CD4-positive, alpha-beta T cell (primary cell): ENCODE results near the gene COL17A1. TPM values are rescaled to one million over a fixed set of nuclear protein-coding genes. Genes with fewer than 3 reads are reported as not detected.

ENCODE experiments used
- ATAC-seq: fragments of 200-7000 bp; cut with Tn5 transposase; one replicate; pipeline ENCODE4 v1.10.0; 2022; ENCODE audit warnings: mild to moderate bottlenecking; ENCODE audit not compliant: poor library complexity
- CTCF ChIA-PET: fragments of 350-600 bp; sonication (Branson Sonifier 250); formaldehyde crosslinking; loops from one replicate; lab custom pipeline; 2021; ENCODE audit warnings: antibody characterized with exemption, inconsistent platforms; lab: Charles Lee
- POLR2A ChIA-PET: fragments of 350-600 bp; sonication (Branson Sonifier 250); formaldehyde crosslinking; loops from one replicate; lab custom pipeline; 2021; ENCODE audit warnings: antibody characterized with exemption, inconsistent platforms; lab: Charles Lee
- DNase-seq, 14 experiments: peaks; one replicate each; pipeline ENCODE4 v3.0.0-alpha.2; 2013 to 2020; ENCODE audit warnings: mixed read lengths in 2 of 14
- H3K27ac ChIP-seq, 2 donors: one replicate each; pipeline versions ENCODE4 v1.5.1 to v1.7.0; 2013; ENCODE audit warnings: low read length in 2 of 2, low read depth in 1 of 2, mild to moderate bottlenecking in 1 of 2
- H3K27me3 ChIP-seq, 2 experiments: 1 replicate in 1 of 2; 2 replicates in 1 of 2; pipeline versions ENCODE4 v1.6.1 to v1.7.0; 2013; ENCODE audit warnings: low read length in 2 of 2, control low read depth in 1 of 2, mild to moderate bottlenecking in 1 of 2, moderate library complexity in 1 of 2; ENCODE audit not compliant: insufficient read depth in 2 of 2, control insufficient read depth in 1 of 2
- H3K36me3 ChIP-seq: one replicate; pipeline ENCODE4 v1.6.1; 2013; ENCODE audit warnings: low read length, control low read depth; ENCODE audit not compliant: insufficient read depth
- H3K4me1 ChIP-seq: one replicate; pipeline ENCODE4 v1.6.1; 2013; ENCODE audit warnings: low read length, control low read depth; ENCODE audit not compliant: insufficient read depth
- H3K4me3 ChIP-seq: one replicate; pipeline ENCODE4 v1.5.1; 2013; ENCODE audit warnings: mild to moderate bottlenecking, low read length, moderate library complexity
- H3K9me3 ChIP-seq, 2 experiments: 1 replicate in 1 of 2; 2 replicates in 1 of 2; pipeline versions ENCODE4 v1.6.1 to v1.7.0; 2013; ENCODE audit warnings: low read length in 2 of 2, mild to moderate bottlenecking in 2 of 2, control low read depth in 1 of 2, moderate library complexity in 1 of 2; ENCODE audit not compliant: control insufficient read depth in 1 of 2, insufficient read depth in 1 of 2
- H3K27ac Mint-ChIP-seq: one replicate; pipeline ENCODE4 v1.8.0; 2020; ENCODE audit warnings: mixed read lengths
- H3K27me3 Mint-ChIP-seq: one replicate; pipeline ENCODE4 v1.8.0; 2021; ENCODE audit warnings: mixed read lengths
- H3K36me3 Mint-ChIP-seq: one replicate; pipeline ENCODE4 v1.8.0; 2021; ENCODE audit warnings: low read depth, mixed read lengths
- H3K4me1 Mint-ChIP-seq: one replicate; pipeline ENCODE4 v1.8.0; 2021; ENCODE audit warnings: low read depth, mixed read lengths
- H3K4me3 Mint-ChIP-seq: one replicate; pipeline ENCODE4 v1.8.0; 2020; ENCODE audit warnings: mild to moderate bottlenecking, mixed read lengths
- H3K9me3 Mint-ChIP-seq: one replicate; pipeline ENCODE4 v1.8.0; 2020; ENCODE audit warnings: mixed read lengths
- intact Hi-C, 2 experiments: fragments of 100-400 bp; cut with DNase I in 1 of 2; cut with micrococcal nuclease in 1 of 2; formaldehyde crosslinking; loops; one replicate each; pipeline versions ENCODE4 v1.15.1 to v1.9.0; 2023 to 2025; cut with DNase I, micrococcal nuclease
- total RNA-seq, 174 experiments: library from RNA in 2 of 174; stranded (reverse) in 2 of 174; gene quantifications; one replicate each; pipeline ENCODE4 v1.2.3 and lab custom pipeline; 2021 to 2026
- TF ChIP-seq, protein P1 (sequence below): fragments of 200-600 bp; IDR thresholded peaks from one replicate; pipeline ENCODE4 v1.8.0; 2022; ENCODE audit warnings: antibody characterized with exemption, mild to moderate bottlenecking

COL17A1 gene
- total RNA-seq, 2 experiments from 2014 or later = not detected

DNA sequence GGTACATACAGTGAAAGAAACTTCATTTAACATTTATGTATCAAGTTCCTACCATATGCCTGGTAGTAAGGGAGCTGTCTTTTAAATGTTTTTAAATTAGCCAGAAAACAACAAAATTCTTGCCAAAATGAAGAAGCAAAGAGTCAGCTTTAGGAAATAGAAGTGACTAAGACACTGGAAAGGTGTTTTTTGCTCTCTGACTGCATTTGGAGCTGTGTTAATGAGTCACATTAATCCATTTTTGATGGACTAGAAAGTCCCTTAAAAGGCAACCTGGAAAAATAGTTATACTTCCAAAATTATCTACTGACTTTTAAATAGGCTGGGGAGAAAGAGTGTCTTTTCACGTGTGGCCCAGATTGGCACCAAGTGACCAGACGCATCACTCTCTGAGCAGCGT is 3.9 kb upstream of the COL17A1 start:
- no peaks in the 10 kb centered on the region for H3K9me3 Mint-ChIP-seq
- Histone ChIP-seq H3K27me3 (no peaks in the 10 kb centered on the region), H3K36me3 (no peaks in the 10 kb centered on the region), H3K4me3 (no peak overlapping the region), H3K4me1 (no peaks in the 10 kb centered on the region), H3K9me3 (no peaks in the 10 kb centered on the region), H3K27ac (no peak overlapping the region)
- DNase-seq (no peak), ATAC-seq (no peak)
- H3K27ac Mint-ChIP-seq = no peak overlapping the region
- no peaks in the 10 kb centered on the region for H3K4me1 Mint-ChIP-seq
- ChIA-PET POLR2A (no interaction called here), CTCF (interaction anchor here (1.2 kb wide), 1 partner anchor 17 kb away, joined by 3 read pairs; no protein-coding TSS in a partner anchor)
- intact Hi-C loops = no loop called here
- no peaks in the 10 kb centered on the region for H3K36me3 Mint-ChIP-seq
- H3K27me3 Mint-ChIP-seq = no peaks in the 10 kb centered on the region
- TF ChIP-seq, protein P1, sequence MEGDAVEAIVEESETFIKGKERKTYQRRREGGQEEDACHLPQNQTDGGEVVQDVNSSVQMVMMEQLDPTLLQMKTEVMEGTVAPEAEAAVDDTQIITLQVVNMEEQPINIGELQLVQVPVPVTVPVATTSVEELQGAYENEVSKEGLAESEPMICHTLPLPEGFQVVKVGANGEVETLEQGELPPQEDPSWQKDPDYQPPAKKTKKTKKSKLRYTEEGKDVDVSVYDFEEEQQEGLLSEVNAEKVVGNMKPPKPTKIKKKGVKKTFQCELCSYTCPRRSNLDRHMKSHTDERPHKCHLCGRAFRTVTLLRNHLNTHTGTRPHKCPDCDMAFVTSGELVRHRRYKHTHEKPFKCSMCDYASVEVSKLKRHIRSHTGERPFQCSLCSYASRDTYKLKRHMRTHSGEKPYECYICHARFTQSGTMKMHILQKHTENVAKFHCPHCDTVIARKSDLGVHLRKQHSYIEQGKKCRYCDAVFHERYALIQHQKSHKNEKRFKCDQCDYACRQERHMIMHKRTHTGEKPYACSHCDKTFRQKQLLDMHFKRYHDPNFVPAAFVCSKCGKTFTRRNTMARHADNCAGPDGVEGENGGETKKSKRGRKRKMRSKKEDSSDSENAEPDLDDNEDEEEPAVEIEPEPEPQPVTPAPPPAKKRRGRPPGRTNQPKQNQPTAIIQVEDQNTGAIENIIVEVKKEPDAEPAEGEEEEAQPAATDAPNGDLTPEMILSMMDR = no peak
- no peak overlapping the region for H3K4me3 Mint-ChIP-seq

DNA sequence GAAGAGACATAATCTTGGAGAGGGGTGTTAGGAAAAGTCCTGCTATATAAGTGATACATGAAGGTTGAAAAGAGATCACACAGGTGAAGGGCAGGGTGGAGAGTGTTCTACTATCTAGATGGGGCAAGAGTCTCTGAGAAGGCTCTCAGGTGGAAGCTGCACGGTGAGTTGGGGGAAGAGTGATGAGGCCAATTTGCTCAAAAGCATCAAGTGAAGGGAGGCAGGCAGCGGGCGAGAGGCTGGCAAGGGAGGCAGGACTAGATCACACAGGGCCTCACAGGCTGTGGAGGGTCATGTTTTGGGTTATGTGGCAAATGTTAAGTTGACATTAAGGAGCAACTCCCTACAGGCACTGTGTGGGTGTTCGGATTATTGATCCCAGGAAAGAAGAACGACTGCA is 2.6 kb upstream of the COL17A1 start:
- ChIA-PET CTCF (no interaction called here), POLR2A (no interaction called here)
- no peaks in the 10 kb centered on the region for H3K36me3 ChIP-seq
- intact Hi-C loops = no loop called here
- no peak overlapping the region for H3K27ac Mint-ChIP-seq
- H3K27ac ChIP-seq = no peak overlapping the region
- H3K27me3 ChIP-seq = no peaks in the 10 kb centered on the region
- DNase-seq (no peak), ATAC-seq (no peak)
- TF ChIP-seq, protein P1 = no peak
- H3K36me3 Mint-ChIP-seq = no peaks in the 10 kb centered on the region
- H3K9me3 ChIP-seq = no peaks in the 10 kb centered on the region
- H3K4me1 ChIP-seq = no peaks in the 10 kb centered on the region
- H3K4me3 Mint-ChIP-seq = no peak overlapping the region
- no peak overlapping the region for H3K4me3 ChIP-seq
- H3K4me1 Mint-ChIP-seq = no peaks in the 10 kb centered on the region
- H3K27me3 Mint-ChIP-seq = no peaks in the 10 kb centered on the region
- H3K9me3 Mint-ChIP-seq = no peaks in the 10 kb centered on the region

DNA sequence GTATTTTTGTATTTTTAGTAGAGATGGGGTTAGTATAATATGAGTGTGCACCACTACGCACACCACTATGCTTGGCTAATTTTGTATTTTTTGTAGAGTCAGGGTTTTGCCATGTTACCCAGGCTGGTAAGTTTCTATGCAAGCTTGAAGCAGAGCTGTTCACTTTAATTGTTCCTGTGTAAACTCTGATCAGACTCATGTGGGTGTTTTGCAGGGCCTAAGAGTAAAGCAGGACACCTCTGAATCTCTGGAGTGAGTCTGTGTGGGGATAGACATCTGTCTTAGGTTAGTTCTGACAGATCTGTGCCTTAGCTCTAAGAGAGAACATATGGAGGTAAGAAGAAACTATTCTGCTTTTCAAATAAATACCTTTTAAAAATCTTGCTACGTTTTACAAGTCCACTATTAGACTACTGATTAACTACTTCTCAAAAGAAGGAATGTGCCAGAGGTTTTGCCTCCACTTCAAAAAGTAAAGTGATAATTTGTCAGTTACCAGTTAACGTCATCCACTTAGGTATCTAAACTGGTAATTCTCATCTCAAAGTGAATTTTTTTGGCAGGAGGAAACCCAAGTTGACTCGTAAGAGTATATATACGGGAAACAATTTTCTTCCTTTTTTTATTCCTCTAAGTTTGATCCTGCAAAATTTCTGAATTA is 1.1 kb downstream of the COL17A1 start:
- H3K4me3 ChIP-seq = no peak overlapping the region
- Mint-ChIP-seq H3K27me3 (no peaks in the 10 kb centered on the region), H3K9me3 (no peaks in the 10 kb centered on the region), H3K4me3 (no peak overlapping the region), H3K4me1 (no peaks in the 10 kb centered on the region), H3K27ac (no peak overlapping the region), H3K36me3 (no peaks in the 10 kb centered on the region)
- no peaks in the 10 kb centered on the region for H3K27me3 ChIP-seq
- ATAC-seq = no peak
- ChIA-PET POLR2A (no interaction called here), CTCF (interaction anchor here (1.2 kb wide), 1 partner anchor 12 kb away, joined by 3 read pairs; no protein-coding TSS in a partner anchor)
- no peak for DNase-seq
- no peak overlapping the region for H3K27ac ChIP-seq
- no peaks in the 10 kb centered on the region for H3K4me1 ChIP-seq
- TF ChIP-seq, protein P1 = no peak
- H3K9me3 ChIP-seq = no peaks in the 10 kb centered on the region
- intact Hi-C loops = no loop called here
- no peaks in the 10 kb centered on the region for H3K36me3 ChIP-seq
